Vagina (tissue), 2 donors: ENCODE measurements around the gene INPP5F. TPM values are rescaled to one million over a fixed set of nuclear protein-coding genes. Genes with fewer than 3 reads are reported as not detected.
"Not testable (repeated sequence)": the region's sequence is repeated elsewhere in the genome, so short reads cannot be mapped to it uniquely, and the experiment has no call there.

Source experiments
- DNase-seq, 2 donors: peaks; one replicate each; pipeline ENCODE4 v3.0.0-alpha.2; 2017; ENCODE audit errors: extremely low spot score in 2 of 2
- H3K27ac ChIP-seq: fragments of 200-600 bp; sonication (generic); one replicate; pipeline ENCODE4 v1.5.1; 2019
- H3K27me3 ChIP-seq: fragments of 200-600 bp; sonication (generic); one replicate; pipeline ENCODE4 v1.5.1; 2019
- H3K36me3 ChIP-seq, 2 donors: fragments of 200-600 bp; sonication (generic); one replicate each; pipeline ENCODE4 v1.5.1; 2017 to 2019
- H3K4me1 ChIP-seq: fragments of 200-600 bp; sonication (generic); one replicate; pipeline ENCODE4 v1.5.1; 2019
- H3K4me3 ChIP-seq, 2 donors: fragments of 200-600 bp; sonication (generic); 1 replicate in 1 of 2; 2 replicates in 1 of 2; pipeline ENCODE4 v1.5.1; 2016 to 2019
- H3K9me3 ChIP-seq: fragments of 200-600 bp; sonication (generic); one replicate; pipeline ENCODE4 v1.5.1; 2019
- POLR2A ChIP-seq, 2 donors: fragments of 450-650 bp; IDR thresholded peaks; one replicate each; pipeline ENCODE4 v1.6.1; 2017; ENCODE audit warnings: antibody characterized with exemption in 2 of 2, mild to moderate bottlenecking in 2 of 2, moderate library complexity in 2 of 2
- POLR2AphosphoS5 ChIP-seq, 2 donors: sonication (generic); formaldehyde crosslinking; IDR thresholded peaks; one replicate each; pipeline ENCODE4 v1.9.0; 2017; ENCODE audit warnings: antibody characterized with exemption in 2 of 2, mild to moderate bottlenecking in 2 of 2, low read depth in 1 of 2; ENCODE audit not compliant: insufficient read depth in 1 of 2
- intact Hi-C: fragments of 100-400 bp; cut with DNase I; formaldehyde crosslinking; loops from one replicate; pipeline ENCODE4 v1.15.1; 2023
- total RNA-seq: library from RNA; depleted of rRNA; stranded (reverse); fragments of >200 nt; gene quantifications from one replicate; pipeline ENCODE4 v1.2.3, GENCODE V29; 2016
- TF ChIP-seq, protein P1 (sequence below), 3 experiments: fragments of 450-650 bp in 2 of 3; fragments of 200-600 bp in 1 of 3; sonication (generic) in 1 of 3; IDR thresholded peaks; one replicate each; pipeline ENCODE4 v1.5.1; 2017 to 2019; ENCODE audit warnings: antibody characterized with exemption in 3 of 3, mild to moderate bottlenecking in 2 of 3, moderate library complexity in 2 of 3

INPP5F gene
- total RNA-seq, 1 donor from 2014 or later = 18.4 TPM

DNA sequence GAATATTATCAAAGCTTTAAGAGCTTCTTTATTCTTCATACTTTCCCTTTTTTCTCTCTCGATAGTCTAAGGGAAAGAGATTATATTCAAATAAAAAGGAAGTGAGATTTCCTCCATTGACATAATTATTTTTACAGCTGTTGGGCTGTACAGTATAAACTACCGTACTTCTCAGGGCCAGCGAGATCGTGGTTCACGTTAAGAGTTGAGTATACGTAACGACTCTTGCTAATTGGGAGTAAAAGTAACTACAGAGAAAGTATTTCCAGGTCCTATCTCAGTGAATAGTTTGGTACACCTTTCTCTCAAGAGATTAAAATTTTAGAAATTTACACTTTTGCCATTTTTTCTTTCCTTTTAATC is 57.8 kb downstream of the INPP5F start:
- H3K4me1 ChIP-seq = no peaks in the 10 kb centered on the region
- H3K9me3 ChIP-seq = no peaks in the 10 kb centered on the region
- H3K4me3 ChIP-seq = no peak overlapping the region
- no peaks in the 10 kb centered on the region for H3K36me3 ChIP-seq
- intact Hi-C loops = no loop called here
- TF ChIP-seq POLR2A (IDR thresholded peaks at IDR 0.05) (no peak), POLR2AphosphoS5 (IDR thresholded peaks at IDR 0.05; ENCODE audit: insufficient read depth in 1 of 2, low read depth in 1 of 2) (no peak)
- TF ChIP-seq, protein P1, sequence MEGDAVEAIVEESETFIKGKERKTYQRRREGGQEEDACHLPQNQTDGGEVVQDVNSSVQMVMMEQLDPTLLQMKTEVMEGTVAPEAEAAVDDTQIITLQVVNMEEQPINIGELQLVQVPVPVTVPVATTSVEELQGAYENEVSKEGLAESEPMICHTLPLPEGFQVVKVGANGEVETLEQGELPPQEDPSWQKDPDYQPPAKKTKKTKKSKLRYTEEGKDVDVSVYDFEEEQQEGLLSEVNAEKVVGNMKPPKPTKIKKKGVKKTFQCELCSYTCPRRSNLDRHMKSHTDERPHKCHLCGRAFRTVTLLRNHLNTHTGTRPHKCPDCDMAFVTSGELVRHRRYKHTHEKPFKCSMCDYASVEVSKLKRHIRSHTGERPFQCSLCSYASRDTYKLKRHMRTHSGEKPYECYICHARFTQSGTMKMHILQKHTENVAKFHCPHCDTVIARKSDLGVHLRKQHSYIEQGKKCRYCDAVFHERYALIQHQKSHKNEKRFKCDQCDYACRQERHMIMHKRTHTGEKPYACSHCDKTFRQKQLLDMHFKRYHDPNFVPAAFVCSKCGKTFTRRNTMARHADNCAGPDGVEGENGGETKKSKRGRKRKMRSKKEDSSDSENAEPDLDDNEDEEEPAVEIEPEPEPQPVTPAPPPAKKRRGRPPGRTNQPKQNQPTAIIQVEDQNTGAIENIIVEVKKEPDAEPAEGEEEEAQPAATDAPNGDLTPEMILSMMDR (IDR thresholded peaks at IDR 0.05) = no peak
- no peak overlapping the region for H3K27ac ChIP-seq
- DNase-seq = no peak
- no peaks in the 10 kb centered on the region for H3K27me3 ChIP-seq

DNA sequence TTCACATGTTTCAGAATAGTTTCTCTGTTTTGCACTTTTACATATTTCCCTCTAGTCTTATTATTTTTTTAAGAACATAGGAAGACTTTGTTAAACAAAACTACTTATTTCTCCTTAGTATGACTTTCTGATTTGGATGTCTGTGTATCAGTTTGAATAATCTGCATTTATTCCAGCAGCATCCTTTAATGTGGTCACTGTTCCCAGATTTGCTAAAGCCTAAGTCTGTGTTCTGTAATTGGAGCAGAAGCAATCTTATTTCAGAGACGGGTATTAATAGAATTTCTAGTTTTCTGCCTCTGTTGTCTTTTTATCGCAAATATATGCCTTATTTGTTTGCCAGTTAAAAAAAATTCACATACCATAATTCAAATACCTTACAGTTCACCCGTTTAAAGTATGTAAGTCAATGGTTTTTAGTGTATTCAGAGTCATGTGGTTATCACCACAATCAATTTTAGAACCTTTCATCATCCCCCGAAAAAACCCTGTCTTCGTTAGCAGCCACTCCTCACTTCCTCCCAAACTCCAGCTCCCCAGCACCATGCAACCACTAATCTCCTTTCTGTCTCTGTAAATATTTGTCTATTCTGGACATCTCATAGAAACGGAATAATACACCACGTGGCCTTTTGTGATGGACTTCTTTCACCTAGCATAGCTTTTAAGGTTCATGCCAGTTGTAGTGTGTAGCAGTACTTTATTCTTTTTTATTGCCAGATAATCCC is 58.7 kb downstream of the INPP5F start:
- H3K27ac ChIP-seq = no peak overlapping the region
- intact Hi-C loops = loop anchor here (5.0 kb wide), 1 partner anchor 407 kb away; no protein-coding TSS in a partner anchor
- TF ChIP-seq POLR2A (IDR thresholded peaks at IDR 0.05) = no peak
- TF ChIP-seq, protein P1 (IDR thresholded peaks at IDR 0.05) = no peak
- TF ChIP-seq POLR2AphosphoS5 (IDR thresholded peaks at IDR 0.05; ENCODE audit: insufficient read depth in 1 of 2, low read depth in 1 of 2) = no peak
- no peaks in the 10 kb centered on the region for H3K27me3 ChIP-seq
- no peak for DNase-seq
- no peak overlapping the region for H3K4me3 ChIP-seq
- H3K4me1 ChIP-seq = no peaks in the 10 kb centered on the region
- H3K36me3 ChIP-seq = no peaks in the 10 kb centered on the region
- H3K9me3 ChIP-seq = no peaks in the 10 kb centered on the region

DNA sequence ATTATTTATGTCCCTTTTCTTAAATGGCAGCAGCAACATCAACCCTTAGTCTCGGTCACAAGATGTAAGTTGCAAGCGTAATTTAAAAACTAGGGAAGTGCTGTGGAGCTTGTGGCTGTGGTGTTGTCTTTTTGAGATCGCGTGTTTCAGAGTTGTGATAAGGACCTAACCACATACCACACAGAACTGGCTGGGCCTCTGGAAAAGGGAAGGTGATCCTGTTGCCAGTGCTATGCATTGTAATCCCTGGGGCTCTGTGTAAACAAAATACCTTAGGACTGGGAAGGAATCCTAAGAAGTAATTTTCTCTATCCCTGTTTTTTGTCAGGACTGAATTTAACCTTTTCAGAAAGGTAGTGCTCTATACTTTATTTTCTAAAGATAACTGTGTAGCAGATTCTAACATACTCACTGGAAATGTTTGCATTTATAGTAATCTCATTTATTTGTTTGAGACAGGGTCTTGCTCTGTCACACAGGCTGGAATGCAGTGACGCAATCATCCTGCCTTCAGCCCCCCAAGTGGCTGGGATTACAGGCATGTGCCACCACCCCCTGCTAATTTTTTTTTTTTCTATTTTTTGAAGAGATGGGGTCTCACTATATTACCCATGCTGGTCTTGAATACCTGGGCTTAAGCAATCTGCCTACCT is 60.4 kb downstream of the INPP5F start:
- intact Hi-C loops = loop anchor here (5.0 kb wide), 1 partner anchor 409 kb away; no protein-coding TSS in a partner anchor
- H3K27ac ChIP-seq = no peak overlapping the region
- no peaks in the 10 kb centered on the region for H3K27me3 ChIP-seq
- no peak for DNase-seq
- H3K4me3 ChIP-seq = no peak overlapping the region
- H3K4me1 ChIP-seq = no peaks in the 10 kb centered on the region
- no peaks in the 10 kb centered on the region for H3K9me3 ChIP-seq
- TF ChIP-seq, protein P1 (IDR thresholded peaks at IDR 0.05) = no peak
- no peak for TF ChIP-seq POLR2AphosphoS5 (IDR thresholded peaks at IDR 0.05; ENCODE audit: insufficient read depth in 1 of 2, low read depth in 1 of 2)
- no peak for TF ChIP-seq POLR2A (IDR thresholded peaks at IDR 0.05)
- no peaks in the 10 kb centered on the region for H3K36me3 ChIP-seq

DNA sequence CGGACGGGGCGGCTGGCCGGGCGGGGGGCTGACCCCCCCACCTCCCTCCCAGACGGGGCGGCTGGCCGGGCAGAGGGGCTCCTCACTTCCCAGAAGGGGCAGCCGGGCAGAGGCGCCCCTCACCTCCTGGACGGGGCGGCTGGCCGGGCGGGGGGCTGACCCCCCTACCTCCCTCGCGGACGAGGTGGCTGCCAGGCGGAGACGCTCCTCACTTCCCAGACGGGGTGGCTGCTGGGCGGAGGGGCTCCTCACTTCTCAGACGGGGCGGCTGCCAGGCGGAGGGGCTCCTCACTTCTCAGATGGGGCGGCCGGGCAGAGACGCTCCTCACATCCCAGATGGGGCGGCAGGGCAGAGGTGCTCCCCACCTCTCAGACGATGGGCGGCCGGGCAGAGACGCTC is 69.3 kb downstream of the INPP5F start:
- H3K9me3 ChIP-seq, intact Hi-C loops, H3K36me3 ChIP-seq, H3K27ac ChIP-seq, H3K4me3 ChIP-seq, DNase-seq, H3K4me1 ChIP-seq, H3K27me3 ChIP-seq: not testable (repeated sequence)

DNA sequence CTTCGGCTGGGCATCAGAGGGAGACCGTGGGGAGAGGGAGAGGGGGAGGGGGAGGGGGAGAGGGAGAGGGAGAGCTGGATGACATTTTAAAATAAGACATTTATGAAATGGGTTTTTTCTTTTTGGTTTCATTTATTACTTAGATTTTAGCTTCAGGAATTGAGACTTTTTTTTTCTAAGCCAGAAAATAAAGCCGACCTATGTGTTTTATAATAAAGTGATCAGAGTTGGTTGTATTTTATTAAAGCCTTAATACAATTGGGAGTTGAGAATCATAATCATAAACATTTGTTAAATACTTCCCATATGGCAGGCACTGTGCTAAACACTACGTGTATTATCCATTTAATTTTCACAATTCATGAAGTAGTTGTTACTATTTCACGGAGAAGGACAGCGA is 70.2 kb downstream of the INPP5F start:
- no peak for TF ChIP-seq POLR2AphosphoS5 (IDR thresholded peaks at IDR 0.05; ENCODE audit: insufficient read depth in 1 of 2, low read depth in 1 of 2)
- TF ChIP-seq POLR2A (IDR thresholded peaks at IDR 0.05) = no peak
- TF ChIP-seq, protein P1 (IDR thresholded peaks at IDR 0.05) = no peak
- H3K9me3 ChIP-seq = no peaks in the 10 kb centered on the region
- H3K4me1 ChIP-seq = no peaks in the 10 kb centered on the region
- peaks cover 0 to 9% of the 10 kb centered on the region in 2 donors for H3K36me3 ChIP-seq
- no peak overlapping the region for H3K27ac ChIP-seq
- H3K4me3 ChIP-seq = no peak overlapping the region
- intact Hi-C loops = no loop called here
- no peaks in the 10 kb centered on the region for H3K27me3 ChIP-seq
- no peak for DNase-seq
